ENCODE results near the gene NOSIP. TPM values are rescaled to one million over a fixed set of nuclear protein-coding genes. Genes with fewer than 3 reads are reported as not detected.

NOSIP gene
- total RNA-seq, 2 experiments from 2014 or later, result 288 TPM

GRCh38 chr19:49528211-49528771 is 52.1 kb downstream of the NOSIP start:
- POLR2A ChIA-PET, result no interaction called here
- CTCF ChIA-PET, result interaction anchor here (0.8 to 1.9 kb wide), 8 partner anchors 13 to 130 kb away, joined by 3 to 8 read pairs (median 4); no protein-coding TSS in a partner anchor
- H3K4me3 Mint-ChIP-seq, result peak overlapping the region; percentile 73
- H3K9me3 Mint-ChIP-seq, result no peaks in the 10 kb centered on the region
- no peak for DNase-seq
- peaks cover 26% of the 10 kb centered on the region for H3K4me1 Mint-ChIP-seq
- H3K27me3 Mint-ChIP-seq, result peaks cover 4% of the 10 kb centered on the region
- peak overlapping the region; percentile 57 for H3K27ac Mint-ChIP-seq
- H3K36me3 Mint-ChIP-seq (ENCODE audit: low read depth), result no peaks in the 10 kb centered on the region

- ChIA-PET POLR2A (no interaction called here), CTCF (interaction anchor here (1.5 kb wide), 1 partner anchor 18 kb away, joined by 3 read pairs; no protein-coding TSS in a partner anchor)
- no peaks in the 10 kb centered on the region for H3K9me3 Mint-ChIP-seq
- H3K4me3 Mint-ChIP-seq, result no peak overlapping the region
- H3K4me1 Mint-ChIP-seq, result peaks cover 21% of the 10 kb centered on the region
- peaks cover 2% of the 10 kb centered on the region for H3K27me3 Mint-ChIP-seq
- H3K27ac Mint-ChIP-seq, result peak overlapping the region; percentile 19
- no peak for DNase-seq
- H3K36me3 Mint-ChIP-seq (ENCODE audit: low read depth), result no peaks in the 10 kb centered on the region
Observed at GRCh38 chr19:49524812-49525455, 55.4 kb downstream of the NOSIP start.

- H3K4me1 Mint-ChIP-seq, result peaks cover 14% of the 10 kb centered on the region
- POLR2A ChIA-PET, result no interaction called here
- H3K4me3 Mint-ChIP-seq, result no peak overlapping the region
- CTCF ChIA-PET, result interaction anchor here (1.0 to 3.9 kb wide), 3 partner anchors 10 to 49 kb away, joined by 3 to 12 read pairs (median 5); no protein-coding TSS in a partner anchor
- no peaks in the 10 kb centered on the region for H3K27me3 Mint-ChIP-seq
- DNase-seq, result no peak
- H3K9me3 Mint-ChIP-seq, result no peaks in the 10 kb centered on the region
- peaks cover under 1% of the 10 kb centered on the region for H3K36me3 Mint-ChIP-seq (ENCODE audit: low read depth)
- no peak overlapping the region for H3K27ac Mint-ChIP-seq
Observed at GRCh38 chr19:49520705-49521319, 59.5 kb downstream of the NOSIP start.

DNA sequence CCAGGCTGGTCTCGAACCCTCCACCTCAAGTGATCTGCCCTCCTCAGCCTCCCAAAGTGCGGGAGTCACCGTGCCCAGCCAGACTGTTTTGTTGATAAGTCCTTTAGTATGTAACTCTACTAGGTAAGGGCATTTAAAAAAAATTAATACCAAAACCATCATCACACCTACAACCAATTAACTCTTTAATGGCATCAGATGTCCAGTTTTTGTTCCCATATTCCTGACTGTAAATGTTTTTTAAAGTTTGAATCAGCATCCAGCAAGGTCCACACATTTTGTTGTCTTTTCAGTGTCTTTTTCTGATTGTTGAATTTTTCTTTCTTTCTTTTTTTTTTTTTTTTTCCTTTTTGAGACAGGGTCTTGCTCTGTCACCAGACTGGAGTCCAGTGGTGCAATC is 62.3 kb downstream of the NOSIP start:
- Mint-ChIP-seq H3K4me1 (peaks cover 20% of the 10 kb centered on the region), H3K36me3 (ENCODE audit: low read depth) (peaks cover 3% of the 10 kb centered on the region), H3K27me3 (no peaks in the 10 kb centered on the region), H3K27ac (no peak overlapping the region), H3K4me3 (no peak overlapping the region), H3K9me3 (no peaks in the 10 kb centered on the region)
- POLR2A ChIA-PET, result no interaction called here
- DNase-seq, result no peak
- CTCF ChIA-PET, result interaction anchor here (0.5 to 1.4 kb wide), 2 partner anchors 10 to 13 kb away, joined by 4 read pairs; partner anchors contain the start of gene RCN3

DNA sequence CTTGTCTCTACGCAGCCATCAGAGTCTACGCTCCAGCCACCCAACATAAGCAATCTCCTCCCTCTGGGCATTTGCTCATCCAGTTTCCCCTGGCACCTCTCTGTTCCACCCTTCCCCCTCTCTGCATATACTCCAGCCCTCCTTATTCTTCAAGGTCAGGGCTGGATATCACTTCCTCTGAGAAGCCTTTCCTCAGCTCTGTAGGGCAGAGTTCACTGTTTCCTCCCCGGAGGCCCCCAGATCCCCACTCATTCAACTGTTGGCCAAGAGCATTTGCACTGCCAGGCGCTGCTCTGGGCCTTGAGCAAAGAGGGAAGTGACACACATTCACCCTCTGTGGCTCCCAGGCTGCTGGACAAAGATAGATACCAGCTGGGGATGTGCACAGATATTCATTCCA is 64.6 kb downstream of the NOSIP start:
- Mint-ChIP-seq H3K9me3 (no peaks in the 10 kb centered on the region), H3K4me1 (peaks cover 35% of the 10 kb centered on the region), H3K4me3 (no peak overlapping the region), H3K36me3 (ENCODE audit: low read depth) (peaks cover 3% of the 10 kb centered on the region), H3K27ac (no peak overlapping the region), H3K27me3 (no peaks in the 10 kb centered on the region)
- ChIA-PET CTCF (interaction anchor here (0.9 to 1.4 kb wide), 3 partner anchors 9 to 54 kb away, joined by 3 to 7 read pairs (median 4); no protein-coding TSS in a partner anchor), POLR2A (no interaction called here)
- no peak for DNase-seq

DNA sequence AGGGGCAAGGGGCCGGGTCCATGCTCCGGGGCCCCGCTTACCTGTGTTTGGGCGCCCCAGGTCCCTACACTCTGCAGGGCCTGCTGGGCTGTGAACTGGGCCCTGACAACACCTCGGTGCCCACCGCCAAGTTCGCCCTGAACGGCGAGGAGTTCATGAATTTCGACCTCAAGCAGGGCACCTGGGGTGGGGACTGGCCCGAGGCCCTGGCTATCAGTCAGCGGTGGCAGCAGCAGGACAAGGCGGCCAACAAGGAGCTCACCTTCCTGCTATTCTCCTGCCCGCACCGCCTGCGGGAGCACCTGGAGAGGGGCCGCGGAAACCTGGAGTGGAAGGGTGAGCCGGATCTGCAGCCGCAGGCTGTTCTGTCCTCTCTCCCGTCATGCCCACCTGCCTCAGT is 66.2 kb downstream of the NOSIP start:
- DNase-seq, result no peak
- Mint-ChIP-seq H3K4me3 (peak overlapping the region; percentile 74), H3K27ac (no peak overlapping the region), H3K9me3 (no peaks in the 10 kb centered on the region), H3K36me3 (ENCODE audit: low read depth) (peaks cover 3% of the 10 kb centered on the region), H3K4me1 (peaks cover 31% of the 10 kb centered on the region), H3K27me3 (no peaks in the 10 kb centered on the region)
- ChIA-PET CTCF (interaction anchor here (0.8 to 1.5 kb wide), 3 partner anchors 11 to 47 kb away, joined by 3 to 5 read pairs (median 3); no protein-coding TSS in a partner anchor), POLR2A (no interaction called here)

GRCh38 chr19:49513746-49514118 is 66.6 kb downstream of the NOSIP start:
- H3K9me3 Mint-ChIP-seq, result no peaks in the 10 kb centered on the region
- no peak for DNase-seq
- ChIA-PET CTCF (interaction anchor here (1.5 kb wide), 1 partner anchor 33 kb away, joined by 5 read pairs; no protein-coding TSS in a partner anchor), POLR2A (no interaction called here)
- no peaks in the 10 kb centered on the region for H3K27me3 Mint-ChIP-seq
- peaks cover 3% of the 10 kb centered on the region for H3K36me3 Mint-ChIP-seq (ENCODE audit: low read depth)
- H3K4me1 Mint-ChIP-seq, result peaks cover 29% of the 10 kb centered on the region
- H3K27ac Mint-ChIP-seq, result peak overlapping the region; percentile 89
- H3K4me3 Mint-ChIP-seq, result peak overlapping the region; percentile 74

GRCh38 chr19:49512970-49513745 is 67.2 kb downstream of the NOSIP start:
- Mint-ChIP-seq H3K9me3 (no peaks in the 10 kb centered on the region), H3K4me3 (peak overlapping the region; percentile 74), H3K4me1 (peaks cover 29% of the 10 kb centered on the region), H3K36me3 (ENCODE audit: low read depth) (peaks cover 3% of the 10 kb centered on the region), H3K27me3 (no peaks in the 10 kb centered on the region), H3K27ac (peak overlapping the region; percentile 89)
- CTCF ChIA-PET, result interaction anchor here (1.5 kb wide), 1 partner anchor 34 kb away, joined by 5 read pairs; no protein-coding TSS in a partner anchor
- no peak for DNase-seq
- POLR2A ChIA-PET, result no interaction called here

DNA sequence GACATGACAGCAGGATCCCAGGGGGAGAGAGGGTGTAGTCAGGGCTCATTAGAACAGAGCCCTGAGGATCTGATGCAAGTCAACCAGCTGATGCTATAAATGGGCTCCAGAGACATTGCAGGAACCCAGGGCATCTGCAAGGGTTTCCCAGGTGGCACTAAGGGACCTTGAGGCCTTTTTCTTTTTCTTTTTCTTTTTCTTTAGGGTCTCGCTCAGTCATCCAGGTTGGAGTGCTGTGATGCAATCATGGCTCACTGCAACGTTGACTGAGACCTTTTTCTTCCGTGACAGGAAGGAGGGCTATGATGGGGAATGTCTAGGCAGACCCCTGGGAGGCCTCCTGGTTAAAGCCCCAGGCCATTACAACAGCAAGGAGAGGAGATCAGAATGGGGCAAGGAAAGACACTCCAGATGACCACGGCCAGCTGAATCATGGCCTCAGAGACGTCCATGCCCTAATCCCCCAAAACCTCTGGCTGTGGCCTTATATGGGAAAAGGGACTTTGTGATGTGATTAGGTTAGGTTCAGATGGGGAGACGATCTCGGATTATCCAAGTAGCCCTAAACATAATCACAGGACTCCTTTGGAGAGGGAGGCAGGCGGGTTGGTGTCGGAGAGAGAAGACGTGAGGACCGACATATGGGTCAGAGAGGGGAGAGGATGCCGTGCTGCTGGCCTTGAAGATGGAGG is 72.4 kb downstream of the NOSIP start:
- POLR2A ChIA-PET, result no interaction called here
- H3K9me3 Mint-ChIP-seq, result no peaks in the 10 kb centered on the region
- H3K27ac Mint-ChIP-seq, result no peak overlapping the region
- no peak overlapping the region for H3K4me3 Mint-ChIP-seq
- H3K27me3 Mint-ChIP-seq, result no peaks in the 10 kb centered on the region
- DNase-seq, result no peak
- CTCF ChIA-PET, result interaction anchor here (0.5 to 3.9 kb wide), 6 partner anchors 26 to 73 kb away, joined by 4 to 25 read pairs (median 5); partner anchors contain the start of genes NOSIP and PRRG2
- H3K4me1 Mint-ChIP-seq, result peaks cover 36% of the 10 kb centered on the region
- H3K36me3 Mint-ChIP-seq (ENCODE audit: low read depth), result no peaks in the 10 kb centered on the region

DNA sequence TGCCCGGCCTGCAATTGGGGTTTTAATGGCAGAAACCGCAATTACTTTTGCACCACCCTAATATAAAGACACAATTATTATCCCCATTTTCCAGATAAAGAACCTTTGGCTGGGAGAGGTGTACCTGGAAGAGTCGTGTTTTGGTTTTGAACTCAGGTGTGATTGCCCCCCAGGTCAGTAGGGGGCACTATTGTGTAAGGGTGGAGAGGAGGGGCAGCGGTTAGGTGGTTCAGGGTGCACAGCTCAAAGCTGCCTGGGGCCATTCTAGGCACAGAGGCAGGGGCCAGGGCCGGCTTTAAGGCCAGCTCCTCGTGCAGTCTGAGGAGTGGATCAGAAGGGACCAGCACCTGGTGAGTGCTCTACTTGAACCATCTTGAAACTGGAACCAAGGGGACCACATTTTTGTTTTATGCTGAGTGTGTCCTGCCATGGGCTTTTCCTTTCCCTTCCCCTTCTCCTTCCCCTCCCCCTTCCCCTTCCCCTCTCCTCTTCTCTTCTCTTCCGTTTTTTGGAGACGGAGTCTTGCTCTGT is 73.7 kb downstream of the NOSIP start:
- Mint-ChIP-seq H3K27me3 (no peaks in the 10 kb centered on the region), H3K9me3 (no peaks in the 10 kb centered on the region), H3K27ac (no peak overlapping the region), H3K36me3 (ENCODE audit: low read depth) (no peaks in the 10 kb centered on the region), H3K4me1 (peaks cover 40% of the 10 kb centered on the region), H3K4me3 (peak overlapping the region; percentile 41)
- ChIA-PET CTCF (interaction anchor here (0.6 to 3.1 kb wide), 19 partner anchors 9 to 172 kb away, joined by 3 to 17 read pairs (median 4); partner anchors contain the start of genes NOSIP, PRRG2, RCN3 and RPS11), POLR2A (no interaction called here)
- peak; percentile 86 for DNase-seq

Data from activated CD4-positive, alpha-beta T cell treated with anti-CD3 and anti-CD28 coated beads, Interleukin-2, amount 10 ng/mL, durations not matched to agents 7 days and 5 days (primary cell).